NCI-H1694 treated with DMSO at 0.1 percent for 48 hours (cell line): Measurements from ENCODE around the gene RLF.

Experiments
- DNase-seq: peaks from one replicate; lab custom pipeline; 2025; lab: John Stamatoyannopoulos, UW

Gene RLF

GRCh38 chr1:40274331-40274730, 113.1 kb downstream of the RLF start:
- no peak for DNase-seq

- DNase-seq: no peak
Measured at GRCh38 chr1:40276122-40276521, 114.9 kb downstream of the RLF start.

- no peak for DNase-seq
Measured at GRCh38 chr1:40281853-40282252, 120.7 kb downstream of the RLF start.
